ENCODE data around the gene ERP29. TPM values are rescaled to one million over a fixed set of nuclear protein-coding genes. Genes with fewer than 3 reads are reported as not detected.

ERP29 gene
- total RNA-seq, 1 donor from 2014 or later, result 59.9 TPM

Other genes starting within 250 kb of the ERP29 start
- 0.11 and 0.34 TPM in 2 replicates for gene ALDH2, start 246.5 kb upstream of the ERP29 start, total RNA-seq
- 66.4 and 68.1 TPM in 2 replicates for gene MAPKAPK5, start 171.2 kb upstream of the ERP29 start, total RNA-seq
- 7.2 and 9.0 TPM in 2 replicates for gene TMEM116, start 261 bp upstream of the ERP29 start, total RNA-seq
- gene NAA25, start 95.4 kb downstream of the ERP29 start, total RNA-seq, result 43.3 and 48.7 TPM in 2 replicates
- 34.7 and 37.5 TPM in 2 replicates for gene TRAFD1, start 112.1 kb downstream of the ERP29 start, total RNA-seq

Measured in activated T-helper 2 cell treated with anti-CD3 and anti-CD28 coated beads, Interferon-gamma antibody, Interleukin-2, Interleukin-4, amounts not matched to agents 10 μg/mL and 5 μg/mL and 100 μg/mL, durations not matched to agents 14 hours and 24 hours and 36 hours (primary cell).